Measurements from ENCODE around the gene KCTD2. TPM values are rescaled to one million over a fixed set of nuclear protein-coding genes. Genes with fewer than 3 reads are reported as not detected.
A peak's percentile ranks its signal among the peaks of the same experiment; 100 is the strongest.

KCTD2 gene
- total RNA-seq, 4 donors from 2014 or later, result 29.4 to 51.1 (median 41.8) TPM

- Histone ChIP-seq H3K4me3 (peak overlapping the region; percentile 82 to 98 (median 88)), H3K4me1 (peaks cover 16 to 22% of the 10 kb centered on the region in 2 donors), H3K36me3 (peaks cover 0 to 3% of the 10 kb centered on the region in 2 donors), H3K9me3 (no peaks in the 10 kb centered on the region), H3K27ac (peak overlapping the region; percentile 79 to 87 (median 82)), H3K27me3 (no peaks in the 10 kb centered on the region)
- in situ Hi-C loops (cut with MboI; ENCODE audit: low sequenced_read_pairs in 4 of 4) (no loop called here), intact Hi-C loops (cut with DNase I; ENCODE audit: low total_unique reads) (loop anchor here (1.0 to 2.0 kb wide), 3 partner anchors 23 to 38 kb away; no protein-coding TSS in a partner anchor)
- peak; percentile 55 to 79 for ATAC-seq
- DNase-seq, result peak; percentile 37 to 73
- TF ChIP-seq CTCF (IDR thresholded peaks at IDR 0.05 in 4 of 5, conservative IDR thresholded peaks at IDR 0.05 in 1 of 5), result no peak
- no peak for TF ChIP-seq POLR2A (IDR thresholded peaks at IDR 0.05)
These were observed 35.5 kb upstream of the KCTD2 start for GRCh38 chr17:75011401-75012095.

DNA sequence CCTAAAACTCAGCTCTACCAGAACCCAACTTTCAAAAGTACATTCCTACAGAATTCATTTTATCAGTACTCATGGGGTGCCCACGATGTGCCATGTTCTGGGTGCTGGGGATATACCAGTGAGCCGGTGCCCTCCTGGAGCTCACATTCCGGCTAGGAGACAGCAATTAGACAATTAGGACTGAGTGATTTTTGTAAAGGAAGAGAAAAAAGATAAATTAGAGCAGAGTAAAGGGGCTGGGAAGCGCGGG is 35.0 kb upstream of the KCTD2 start:
- no peak for TF ChIP-seq CTCF (IDR thresholded peaks at IDR 0.05 in 4 of 5, conservative IDR thresholded peaks at IDR 0.05 in 1 of 5)
- no peak for TF ChIP-seq POLR2A (IDR thresholded peaks at IDR 0.05)
- Histone ChIP-seq H3K27me3 (no peaks in the 10 kb centered on the region), H3K36me3 (peaks cover 0 to 6% of the 10 kb centered on the region in 2 donors), H3K4me1 (peaks cover 16 to 22% of the 10 kb centered on the region in 2 donors), H3K4me3 (peak overlapping the region; percentile 82 to 98 (median 88)), H3K9me3 (no peaks in the 10 kb centered on the region), H3K27ac (peak overlapping the region; percentile 79 to 87 (median 82))
- ATAC-seq (no peak), DNase-seq (no peak)
- in situ Hi-C loops (cut with MboI; ENCODE audit: low sequenced_read_pairs in 4 of 4), result no loop called here
- intact Hi-C loops (cut with DNase I; ENCODE audit: low total_unique reads), result loop anchor here (1.0 kb wide), 2 partner anchors 22 to 39 kb away; no protein-coding TSS in a partner anchor

GRCh38 chr17:75012346-75013091 is 34.5 kb upstream of the KCTD2 start, which contains the start of gene MRPL58:
TSS of gene MRPL58 (plus strand) at chr17:75012670. CDS start at chr17:75012687, 17 bp downstream.
- H3K36me3 ChIP-seq, result peaks cover 0 to 6% of the 10 kb centered on the region in 2 donors
- H3K4me1 ChIP-seq, result peaks cover 16 to 22% of the 10 kb centered on the region in 2 donors
- TF ChIP-seq CTCF (IDR thresholded peaks at IDR 0.05 in 4 of 5, conservative IDR thresholded peaks at IDR 0.05 in 1 of 5) (peak; percentile 45 to 72 (median 60)), POLR2A (IDR thresholded peaks at IDR 0.05) (no peak)
- H3K27me3 ChIP-seq, result no peaks in the 10 kb centered on the region
- no peaks in the 10 kb centered on the region for H3K9me3 ChIP-seq
- intact Hi-C loops (cut with DNase I; ENCODE audit: low total_unique reads), result loop anchor here (1.0 kb wide), 2 partner anchors 22 to 39 kb away; no protein-coding TSS in a partner anchor
- H3K27ac ChIP-seq, result peak within 1 kb of the TSS; percentile 79 to 87 (median 82)
- DNase-seq (peak; percentile 60 to 72), ATAC-seq (peak; percentile 93 to 94)
- in situ Hi-C loops (cut with MboI; ENCODE audit: low sequenced_read_pairs in 4 of 4), result no loop called here
- peak within 1 kb of the TSS; percentile 82 to 98 (median 88) for H3K4me3 ChIP-seq

GRCh38 chr17:75013092-75013559 is 33.9 kb upstream of the KCTD2 start:
- no peak for DNase-seq
- peak overlapping the region; percentile 82 to 98 (median 88) for H3K4me3 ChIP-seq
- H3K36me3 ChIP-seq, result peaks cover 0 to 6% of the 10 kb centered on the region in 2 donors
- TF ChIP-seq CTCF (IDR thresholded peaks at IDR 0.05 in 4 of 5, conservative IDR thresholded peaks at IDR 0.05 in 1 of 5), result no peak
- no peak for TF ChIP-seq POLR2A (IDR thresholded peaks at IDR 0.05)
- H3K27ac ChIP-seq, result peak overlapping the region; percentile 79 to 87 (median 82)
- in situ Hi-C loops (cut with MboI; ENCODE audit: low sequenced_read_pairs in 4 of 4) (no loop called here), intact Hi-C loops (cut with DNase I; ENCODE audit: low total_unique reads) (no loop called here)
- H3K4me1 ChIP-seq, result peaks cover 16 to 22% of the 10 kb centered on the region in 2 donors
- no peaks in the 10 kb centered on the region for H3K27me3 ChIP-seq
- no peaks in the 10 kb centered on the region for H3K9me3 ChIP-seq
- no peak for ATAC-seq
